Activated CD4-positive, alpha-beta memory T cell treated with anti-CD3 and anti-CD28 coated beads for 36 hours (primary cell): ENCODE data around the gene KBTBD12. TPM values are rescaled to one million over a fixed set of nuclear protein-coding genes. Genes with fewer than 3 reads are reported as not detected.
A peak's percentile ranks its signal among the peaks of the same experiment; 100 is the strongest.

Experiments
- CTCF ChIA-PET: fragments of 350-600 bp; sonication (Branson Sonifier 250); formaldehyde crosslinking; loops from one replicate; lab custom pipeline; 2021; ENCODE audit warnings: antibody characterized with exemption, inconsistent platforms; lab: Charles Lee
- POLR2A ChIA-PET: fragments of 350-600 bp; sonication (Branson Sonifier 250); formaldehyde crosslinking; loops from one replicate; lab custom pipeline; 2021; ENCODE audit warnings: antibody characterized with exemption; lab: Charles Lee
- DNase-seq: peaks from one replicate; pipeline ENCODE4 v3.0.0-alpha.2; 2020
- H3K27ac Mint-ChIP-seq: one replicate; pipeline ENCODE4 v1.8.0; 2021; ENCODE audit warnings: mixed read lengths
- H3K27me3 Mint-ChIP-seq: one replicate; pipeline ENCODE4 v1.8.0; 2021; ENCODE audit warnings: mixed read lengths
- H3K36me3 Mint-ChIP-seq: one replicate; pipeline ENCODE4 v1.8.0; 2021; ENCODE audit warnings: mixed read lengths
- H3K4me1 Mint-ChIP-seq: one replicate; pipeline ENCODE4 v1.8.0; 2021; ENCODE audit warnings: low read depth, mixed read lengths
- H3K4me3 Mint-ChIP-seq: one replicate; pipeline ENCODE4 v1.8.0; 2021; ENCODE audit warnings: mild to moderate bottlenecking, mixed read lengths
- H3K9me3 Mint-ChIP-seq: one replicate; pipeline ENCODE4 v1.8.0; 2021; ENCODE audit warnings: mixed read lengths
- intact Hi-C: fragments of 100-400 bp; cut with micrococcal nuclease; formaldehyde crosslinking; loops from one replicate; pipeline ENCODE4 v1.15.1; 2023
- total RNA-seq, 2 experiments: library from RNA; stranded (reverse); gene quantifications; one replicate each; pipeline ENCODE4 v1.2.3, GENCODE V29; 2021

KBTBD12 gene
- total RNA-seq, 2 experiments from 2014 or later = not detected

- intact Hi-C loops = no loop called here
- Mint-ChIP-seq H3K27me3 (no peaks in the 10 kb centered on the region), H3K4me3 (no peak overlapping the region), H3K27ac (no peak overlapping the region), H3K36me3 (no peaks in the 10 kb centered on the region), H3K9me3 (no peaks in the 10 kb centered on the region), H3K4me1 (no peaks in the 10 kb centered on the region)
- no peak for DNase-seq
- CTCF ChIA-PET = no interaction called here
- POLR2A ChIA-PET = no interaction called here
Observed at GRCh38 chr3:127992127-127992526, 77.1 kb downstream of the KBTBD12 start.

DNA sequence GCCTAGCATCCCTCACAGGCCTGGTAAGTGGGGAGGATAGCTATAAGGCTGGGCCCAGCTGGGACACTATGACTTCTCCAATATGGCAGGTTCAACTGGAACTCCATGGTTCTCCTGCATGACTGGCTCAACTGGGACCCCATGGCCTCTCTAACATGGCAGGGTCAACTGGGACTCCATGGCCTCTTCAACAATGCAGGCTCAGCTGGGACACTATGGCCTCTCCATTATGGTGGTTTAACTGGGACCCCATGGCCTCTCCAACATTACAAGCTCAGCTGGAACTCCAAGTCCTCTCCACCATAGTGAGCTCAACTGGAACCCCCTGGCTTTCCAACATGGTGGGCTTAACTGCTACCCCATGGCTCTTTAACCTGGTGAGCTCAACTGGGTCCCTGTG is 79.0 kb downstream of the KBTBD12 start:
- no peaks in the 10 kb centered on the region for H3K27me3 Mint-ChIP-seq
- ChIA-PET CTCF (no interaction called here), POLR2A (no interaction called here)
- intact Hi-C loops = no loop called here
- H3K27ac Mint-ChIP-seq = no peak overlapping the region
- no peaks in the 10 kb centered on the region for H3K36me3 Mint-ChIP-seq
- no peak for DNase-seq
- no peaks in the 10 kb centered on the region for H3K9me3 Mint-ChIP-seq
- H3K4me3 Mint-ChIP-seq = no peak overlapping the region
- no peaks in the 10 kb centered on the region for H3K4me1 Mint-ChIP-seq

- no peak for DNase-seq
- Mint-ChIP-seq H3K4me3 (no peak overlapping the region), H3K27ac (no peak overlapping the region), H3K9me3 (no peaks in the 10 kb centered on the region), H3K4me1 (no peaks in the 10 kb centered on the region), H3K27me3 (no peaks in the 10 kb centered on the region), H3K36me3 (no peaks in the 10 kb centered on the region)
- ChIA-PET CTCF (interaction anchor here (0.7 kb wide), 1 partner anchor 38 kb away, joined by 3 read pairs; no protein-coding TSS in a partner anchor), POLR2A (no interaction called here)
- intact Hi-C loops = no loop called here
Observed at GRCh38 chr3:127997016-127997415, 82.0 kb downstream of the KBTBD12 start.

- DNase-seq = no peak
- no peak overlapping the region for H3K4me3 Mint-ChIP-seq
- H3K9me3 Mint-ChIP-seq = no peaks in the 10 kb centered on the region
- H3K27ac Mint-ChIP-seq = no peak overlapping the region
- H3K27me3 Mint-ChIP-seq = no peaks in the 10 kb centered on the region
- intact Hi-C loops = no loop called here
- POLR2A ChIA-PET = no interaction called here
- H3K4me1 Mint-ChIP-seq = no peaks in the 10 kb centered on the region
- H3K36me3 Mint-ChIP-seq = no peaks in the 10 kb centered on the region
- CTCF ChIA-PET = no interaction called here
Observed at GRCh38 chr3:127997961-127998360, 82.9 kb downstream of the KBTBD12 start.

- no peaks in the 10 kb centered on the region for H3K4me1 Mint-ChIP-seq
- no peaks in the 10 kb centered on the region for H3K36me3 Mint-ChIP-seq
- intact Hi-C loops = no loop called here
- ChIA-PET POLR2A (no interaction called here), CTCF (no interaction called here)
- no peak overlapping the region for H3K4me3 Mint-ChIP-seq
- H3K27ac Mint-ChIP-seq = no peak overlapping the region
- H3K9me3 Mint-ChIP-seq = no peaks in the 10 kb centered on the region
- H3K27me3 Mint-ChIP-seq = no peaks in the 10 kb centered on the region
- DNase-seq = no peak
Observed at GRCh38 chr3:127998596-127998995, 83.6 kb downstream of the KBTBD12 start.

GRCh38 chr3:127999509-128000106 is 84.6 kb downstream of the KBTBD12 start:
- H3K4me3 Mint-ChIP-seq = no peak overlapping the region
- H3K4me1 Mint-ChIP-seq = no peaks in the 10 kb centered on the region
- H3K27ac Mint-ChIP-seq = no peak overlapping the region
- DNase-seq = no peak
- no peaks in the 10 kb centered on the region for H3K36me3 Mint-ChIP-seq
- POLR2A ChIA-PET = no interaction called here
- no peaks in the 10 kb centered on the region for H3K27me3 Mint-ChIP-seq
- no peaks in the 10 kb centered on the region for H3K9me3 Mint-ChIP-seq
- intact Hi-C loops = no loop called here
- CTCF ChIA-PET = no interaction called here

DNA sequence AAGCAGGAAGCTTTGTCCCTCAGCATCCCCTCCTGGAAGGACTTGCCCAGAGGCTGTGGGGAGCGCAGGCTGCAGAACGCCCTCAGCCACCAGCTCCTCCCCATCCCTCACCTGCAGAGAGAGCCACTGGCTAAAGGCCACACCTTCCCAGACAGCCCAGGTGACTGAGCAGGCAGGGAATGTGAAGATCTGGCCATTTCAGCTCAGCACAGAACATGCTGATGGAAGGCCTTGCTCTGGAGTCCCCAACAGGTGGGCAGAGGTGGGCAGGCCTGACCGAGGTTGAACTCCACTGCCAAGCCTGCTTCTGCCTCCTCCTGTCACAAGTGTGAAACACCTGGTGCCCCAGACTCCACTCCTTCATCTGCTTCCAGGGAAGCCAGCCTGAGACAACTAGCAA is 86.5 kb downstream of the KBTBD12 start:
- POLR2A ChIA-PET = no interaction called here

GRCh38 chr3:128004661-128005060 is 89.6 kb downstream of the KBTBD12 start:
- CTCF ChIA-PET = no interaction called here

More for the DNA sequence above, 86.5 kb downstream of the KBTBD12 start:
- H3K4me3 Mint-ChIP-seq = no peak overlapping the region
- no peaks in the 10 kb centered on the region for H3K4me1 Mint-ChIP-seq
- no peak overlapping the region for H3K27ac Mint-ChIP-seq
- H3K36me3 Mint-ChIP-seq = no peaks in the 10 kb centered on the region
- no peak for DNase-seq
- CTCF ChIA-PET = no interaction called here
- no peaks in the 10 kb centered on the region for H3K9me3 Mint-ChIP-seq
- H3K27me3 Mint-ChIP-seq = no peaks in the 10 kb centered on the region
- intact Hi-C loops = no loop called here

GRCh38 chr3:128006061-128007032 is 91.3 kb downstream of the KBTBD12 start:
- peaks cover 3% of the 10 kb centered on the region for H3K27me3 Mint-ChIP-seq
- intact Hi-C loops = no loop called here
- H3K36me3 Mint-ChIP-seq = no peaks in the 10 kb centered on the region
- ChIA-PET POLR2A (no interaction called here), CTCF (no interaction called here)
- H3K27ac Mint-ChIP-seq = no peak overlapping the region
- H3K9me3 Mint-ChIP-seq = no peaks in the 10 kb centered on the region
- no peak overlapping the region for H3K4me3 Mint-ChIP-seq
- H3K4me1 Mint-ChIP-seq = peaks cover 2% of the 10 kb centered on the region
- DNase-seq = no peak

More at GRCh38 chr3:128004661-128005060, 89.6 kb downstream of the KBTBD12 start:
- POLR2A ChIA-PET = no interaction called here
- Mint-ChIP-seq H3K4me3 (no peak overlapping the region), H3K4me1 (no peaks in the 10 kb centered on the region), H3K36me3 (no peaks in the 10 kb centered on the region), H3K27ac (no peak overlapping the region), H3K27me3 (no peaks in the 10 kb centered on the region), H3K9me3 (no peaks in the 10 kb centered on the region)
- intact Hi-C loops = no loop called here
- DNase-seq = no peak

DNA sequence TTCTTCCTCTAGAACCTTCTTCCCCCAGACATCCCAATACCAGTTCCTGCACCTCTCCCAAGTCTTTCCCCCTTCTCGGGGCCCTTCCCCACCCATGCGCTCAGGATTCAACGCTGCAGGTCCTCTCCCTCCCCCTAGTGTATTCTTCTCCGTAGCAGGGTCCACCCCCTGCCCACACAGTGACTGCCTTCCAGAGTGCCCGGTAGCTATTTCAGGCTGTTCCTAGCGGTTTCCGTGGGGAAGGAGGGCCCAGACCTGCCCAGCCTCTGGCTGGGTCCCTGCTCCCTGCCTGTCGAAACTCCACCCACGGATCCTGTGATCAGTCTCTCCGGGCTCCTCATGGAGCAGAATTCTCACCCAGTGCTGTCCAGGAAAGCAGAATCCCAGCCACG is 92.0 kb downstream of the KBTBD12 start:
- intact Hi-C loops = no loop called here
- Mint-ChIP-seq H3K27me3 (peaks cover 3% of the 10 kb centered on the region), H3K27ac (no peak overlapping the region), H3K36me3 (no peaks in the 10 kb centered on the region), H3K4me1 (peaks cover 4% of the 10 kb centered on the region), H3K4me3 (no peak overlapping the region), H3K9me3 (no peaks in the 10 kb centered on the region)
- POLR2A ChIA-PET = no interaction called here
- CTCF ChIA-PET = no interaction called here
- DNase-seq = no peak

- ChIA-PET CTCF (interaction anchor here (1.6 kb wide), 1 partner anchor 124 kb away, joined by 3 read pairs; no protein-coding TSS in a partner anchor), POLR2A (no interaction called here)
- intact Hi-C loops = no loop called here
- Mint-ChIP-seq H3K27me3 (peaks cover 8% of the 10 kb centered on the region), H3K36me3 (no peaks in the 10 kb centered on the region), H3K9me3 (no peaks in the 10 kb centered on the region), H3K4me1 (peaks cover 4% of the 10 kb centered on the region), H3K4me3 (no peak overlapping the region), H3K27ac (no peak overlapping the region)
- DNase-seq = no peak
Observed at GRCh38 chr3:128009952-128010846, 95.2 kb downstream of the KBTBD12 start.

GRCh38 chr3:128011140-128011539 is 96.1 kb downstream of the KBTBD12 start:
- Mint-ChIP-seq H3K9me3 (no peaks in the 10 kb centered on the region), H3K36me3 (no peaks in the 10 kb centered on the region), H3K4me1 (peaks cover 4% of the 10 kb centered on the region), H3K4me3 (no peak overlapping the region), H3K27me3 (peaks cover 8% of the 10 kb centered on the region), H3K27ac (no peak overlapping the region)
- intact Hi-C loops = no loop called here
- peak; percentile 38 for DNase-seq
- CTCF ChIA-PET = interaction anchor here (1.6 kb wide), 1 partner anchor 123 kb away, joined by 3 read pairs; no protein-coding TSS in a partner anchor
- POLR2A ChIA-PET = no interaction called here
